ENCODE data around the gene RGS8.

Gene RGS8

DNA sequence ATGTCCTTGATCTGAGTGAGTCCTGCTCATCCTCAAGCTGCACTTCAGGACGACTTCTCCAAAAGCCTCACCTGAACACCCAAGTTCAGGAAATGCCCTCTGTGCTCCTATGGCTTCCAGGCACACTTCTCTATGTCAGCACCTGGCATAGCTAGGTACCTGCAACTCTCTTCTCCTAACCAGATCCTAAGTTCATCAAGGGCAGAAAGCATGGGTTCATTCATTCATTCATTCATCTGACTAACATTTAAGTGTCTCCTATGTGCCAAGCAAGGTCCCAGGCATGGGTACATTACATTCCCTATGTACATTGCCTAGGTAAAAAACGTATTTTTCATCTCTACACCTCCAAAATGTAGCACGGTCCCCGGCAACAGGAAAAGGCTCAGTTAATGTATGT is 4.0 kb downstream of the RGS8 start:
- Histone ChIP-seq H2AFZ (ENCODE audit: low read length) (no peak overlapping the region), H3K27me3 (ENCODE audit: insufficient read depth, low read length, poor library complexity, severe bottlenecking) (no peaks in the 10 kb centered on the region), H3K4me3 (ENCODE audit: low read length, poor library complexity, severe bottlenecking) (no peak overlapping the region), H3K36me3 (ENCODE audit: insufficient read depth, low read length) (no peaks in the 10 kb centered on the region), H3K9ac (ENCODE audit: low read depth, low read length, poor library complexity, severe bottlenecking) (no peak overlapping the region), H3K9me3 (ENCODE audit: insufficient read depth, low read depth, low read length) (no peaks in the 10 kb centered on the region), H3K9me2 (replicated peaks; ENCODE audit: low read depth, low read length) (no peaks in the 10 kb centered on the region), H3K4me1 (ENCODE audit: insufficient read depth, low read length, poor library complexity, severe bottlenecking) (peaks cover 5% of the 10 kb centered on the region), H3K4me2 (ENCODE audit: low read depth, low read length, poor library complexity, severe bottlenecking) (no peak overlapping the region), H4K20me1 (ENCODE audit: insufficient read depth, low read length, poor library complexity, severe bottlenecking) (no peaks in the 10 kb centered on the region), H3K79me2 (ENCODE audit: insufficient read depth, low read length) (no peaks in the 10 kb centered on the region), H3F3A (ENCODE audit: low read depth) (no peaks in the 10 kb centered on the region)
- TF ChIP-seq, protein P1, sequence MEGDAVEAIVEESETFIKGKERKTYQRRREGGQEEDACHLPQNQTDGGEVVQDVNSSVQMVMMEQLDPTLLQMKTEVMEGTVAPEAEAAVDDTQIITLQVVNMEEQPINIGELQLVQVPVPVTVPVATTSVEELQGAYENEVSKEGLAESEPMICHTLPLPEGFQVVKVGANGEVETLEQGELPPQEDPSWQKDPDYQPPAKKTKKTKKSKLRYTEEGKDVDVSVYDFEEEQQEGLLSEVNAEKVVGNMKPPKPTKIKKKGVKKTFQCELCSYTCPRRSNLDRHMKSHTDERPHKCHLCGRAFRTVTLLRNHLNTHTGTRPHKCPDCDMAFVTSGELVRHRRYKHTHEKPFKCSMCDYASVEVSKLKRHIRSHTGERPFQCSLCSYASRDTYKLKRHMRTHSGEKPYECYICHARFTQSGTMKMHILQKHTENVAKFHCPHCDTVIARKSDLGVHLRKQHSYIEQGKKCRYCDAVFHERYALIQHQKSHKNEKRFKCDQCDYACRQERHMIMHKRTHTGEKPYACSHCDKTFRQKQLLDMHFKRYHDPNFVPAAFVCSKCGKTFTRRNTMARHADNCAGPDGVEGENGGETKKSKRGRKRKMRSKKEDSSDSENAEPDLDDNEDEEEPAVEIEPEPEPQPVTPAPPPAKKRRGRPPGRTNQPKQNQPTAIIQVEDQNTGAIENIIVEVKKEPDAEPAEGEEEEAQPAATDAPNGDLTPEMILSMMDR (conservative IDR thresholded peaks at IDR 0.05; ENCODE audit: low read length) = no peak
- TF ChIP-seq EZH2phosphoT487 (IDR thresholded peaks at IDR 0.05; ENCODE audit: borderline replicate concordance) = no peak

DNA sequence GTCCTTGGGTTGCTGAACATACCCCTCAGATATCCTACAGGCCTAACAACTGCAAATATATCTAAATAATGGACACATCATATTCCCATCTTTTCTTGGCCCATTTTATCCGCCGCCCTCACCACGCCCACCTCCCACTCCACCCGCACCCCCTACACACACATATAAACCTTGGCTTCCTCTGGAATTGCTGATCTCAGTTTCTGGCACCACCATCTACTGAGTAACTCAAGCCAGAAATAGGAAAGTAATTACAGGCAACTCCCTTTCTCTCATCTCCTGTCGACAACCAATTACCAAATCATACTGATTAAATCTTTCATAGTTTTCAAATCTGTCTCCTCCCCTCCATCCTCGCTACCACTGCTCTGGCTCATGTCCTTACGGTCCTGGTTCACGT is 4.7 kb downstream of the RGS8 start:
- Histone ChIP-seq H3K9ac (ENCODE audit: low read depth, low read length, poor library complexity, severe bottlenecking) (no peak overlapping the region), H4K20me1 (ENCODE audit: insufficient read depth, low read length, poor library complexity, severe bottlenecking) (no peaks in the 10 kb centered on the region), H3K4me3 (ENCODE audit: low read length, poor library complexity, severe bottlenecking) (no peak overlapping the region), H3F3A (ENCODE audit: low read depth) (no peaks in the 10 kb centered on the region), H3K9me3 (ENCODE audit: insufficient read depth, low read depth, low read length) (no peaks in the 10 kb centered on the region), H3K27me3 (ENCODE audit: insufficient read depth, low read length, poor library complexity, severe bottlenecking) (no peaks in the 10 kb centered on the region), H3K4me2 (ENCODE audit: low read depth, low read length, poor library complexity, severe bottlenecking) (no peak overlapping the region), H3K9me2 (replicated peaks; ENCODE audit: low read depth, low read length) (no peaks in the 10 kb centered on the region), H3K4me1 (ENCODE audit: insufficient read depth, low read length, poor library complexity, severe bottlenecking) (peaks cover 5% of the 10 kb centered on the region), H3K79me2 (ENCODE audit: insufficient read depth, low read length) (no peaks in the 10 kb centered on the region), H2AFZ (ENCODE audit: low read length) (no peak overlapping the region), H3K36me3 (ENCODE audit: insufficient read depth, low read length) (no peaks in the 10 kb centered on the region)
- TF ChIP-seq EZH2phosphoT487 (IDR thresholded peaks at IDR 0.05; ENCODE audit: borderline replicate concordance) = no peak
- TF ChIP-seq, protein P1 (conservative IDR thresholded peaks at IDR 0.05; ENCODE audit: low read length) = no peak

DNA sequence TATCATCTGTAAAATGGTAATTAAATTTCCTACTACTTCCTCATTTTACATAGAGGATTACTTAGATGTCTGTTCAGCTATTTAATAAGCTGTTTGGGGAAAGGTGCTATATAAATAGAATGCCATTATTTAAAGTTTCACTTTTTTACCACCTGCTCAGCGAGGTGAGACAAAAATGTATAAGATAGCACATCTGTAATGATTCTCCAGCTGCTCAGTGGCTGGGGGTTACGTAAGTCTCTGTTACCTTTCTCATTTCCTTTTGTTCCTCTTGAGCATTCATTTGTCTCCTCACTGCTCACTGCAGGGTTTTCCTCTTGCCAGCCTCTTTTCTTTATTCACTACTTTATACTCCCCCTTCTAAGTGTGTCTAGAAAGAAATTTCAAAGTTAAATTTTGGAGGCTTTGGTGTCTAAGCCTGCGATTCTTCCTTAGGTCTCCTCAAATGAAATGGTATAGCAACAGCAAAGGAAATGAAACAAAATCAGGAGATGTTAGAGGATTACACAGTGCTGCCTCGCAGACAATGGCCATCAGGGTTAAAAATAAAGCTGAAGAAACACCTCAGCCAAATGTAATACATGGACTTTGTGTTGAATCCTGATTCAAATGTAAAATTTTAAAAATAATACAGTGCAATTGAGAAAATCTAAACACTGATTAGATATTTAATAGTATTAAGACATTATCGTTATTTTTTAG is 6.8 kb downstream of the RGS8 start:
- Histone ChIP-seq H3K4me2 (ENCODE audit: low read depth, low read length, poor library complexity, severe bottlenecking) (no peak overlapping the region), H3K36me3 (ENCODE audit: insufficient read depth, low read length) (no peaks in the 10 kb centered on the region), H3K4me3 (ENCODE audit: low read length, poor library complexity, severe bottlenecking) (no peak overlapping the region), H2AFZ (ENCODE audit: low read length) (peak overlapping the region; percentile 68; the same call in 1 of the 2 replicates), H3K9me3 (ENCODE audit: insufficient read depth, low read depth, low read length) (no peaks in the 10 kb centered on the region), H4K20me1 (ENCODE audit: insufficient read depth, low read length, poor library complexity, severe bottlenecking) (no peaks in the 10 kb centered on the region), H3K9ac (ENCODE audit: low read depth, low read length, poor library complexity, severe bottlenecking) (no peak overlapping the region), H3K9me2 (replicated peaks; ENCODE audit: low read depth, low read length) (no peaks in the 10 kb centered on the region), H3K27me3 (ENCODE audit: insufficient read depth, low read length, poor library complexity, severe bottlenecking) (no peaks in the 10 kb centered on the region), H3F3A (ENCODE audit: low read depth) (no peaks in the 10 kb centered on the region), H3K79me2 (ENCODE audit: insufficient read depth, low read length) (no peaks in the 10 kb centered on the region), H3K4me1 (ENCODE audit: insufficient read depth, low read length, poor library complexity, severe bottlenecking) (peaks cover 5% of the 10 kb centered on the region)
- TF ChIP-seq EZH2phosphoT487 (IDR thresholded peaks at IDR 0.05; ENCODE audit: borderline replicate concordance) = no peak
- TF ChIP-seq, protein P1 (conservative IDR thresholded peaks at IDR 0.05; ENCODE audit: low read length) = no peak

Measured in Loucy (cell line).